Activated T-cell treated with anti-CD3 and anti-CD28 coated beads for 24 hours (primary cell): ENCODE measurements around the gene CYP26B1.
"Not testable (repeated sequence)": the region's sequence is repeated elsewhere in the genome, so short reads cannot be mapped to it uniquely, and the experiment has no call there.

Source experiments
- DNase-seq: peaks from one replicate; pipeline ENCODE4 v3.0.0-alpha.2; 2020; ENCODE audit warnings: low read depth

The CYP26B1 gene

DNA sequence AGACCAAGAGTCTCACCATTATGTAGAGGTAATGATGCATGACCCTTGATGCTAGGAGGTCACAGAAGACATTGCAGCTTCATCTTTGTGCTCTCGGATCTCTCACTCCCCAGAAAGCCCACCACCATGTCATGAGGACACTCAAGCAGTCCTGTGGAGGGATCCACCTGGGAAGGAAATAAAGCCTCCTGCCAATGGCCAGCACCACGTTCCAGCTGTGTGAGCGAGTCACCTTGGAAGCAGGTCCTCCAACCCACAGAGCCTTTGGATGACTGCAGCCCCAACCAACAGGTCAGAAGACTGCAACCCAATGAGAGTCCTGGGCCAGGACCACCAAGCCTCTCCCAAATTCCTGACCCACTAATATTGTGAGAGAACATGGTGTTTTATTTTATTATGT lies 38.4 kb downstream of the CYP26B1 start:
- DNase-seq: no peak

DNA sequence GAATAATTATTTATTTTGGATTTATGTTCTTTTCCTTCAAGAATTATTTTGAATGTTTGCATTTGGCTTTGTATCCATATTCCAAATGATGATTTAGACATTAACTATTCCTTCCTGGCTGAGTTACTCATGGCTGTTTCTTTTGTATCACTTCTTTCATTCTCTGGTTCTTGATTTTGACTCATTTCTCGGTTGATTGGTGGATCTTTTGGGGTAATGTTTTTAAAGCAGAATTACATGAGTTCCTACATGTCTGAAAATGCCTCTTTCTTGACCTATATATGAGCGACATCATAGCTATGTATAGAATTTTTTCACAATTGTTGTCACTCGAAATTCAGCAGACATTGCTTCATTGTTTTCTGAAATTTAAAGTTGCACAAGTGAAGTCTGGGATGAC lies 39.5 kb downstream of the CYP26B1 start:
- no peak for DNase-seq

DNA sequence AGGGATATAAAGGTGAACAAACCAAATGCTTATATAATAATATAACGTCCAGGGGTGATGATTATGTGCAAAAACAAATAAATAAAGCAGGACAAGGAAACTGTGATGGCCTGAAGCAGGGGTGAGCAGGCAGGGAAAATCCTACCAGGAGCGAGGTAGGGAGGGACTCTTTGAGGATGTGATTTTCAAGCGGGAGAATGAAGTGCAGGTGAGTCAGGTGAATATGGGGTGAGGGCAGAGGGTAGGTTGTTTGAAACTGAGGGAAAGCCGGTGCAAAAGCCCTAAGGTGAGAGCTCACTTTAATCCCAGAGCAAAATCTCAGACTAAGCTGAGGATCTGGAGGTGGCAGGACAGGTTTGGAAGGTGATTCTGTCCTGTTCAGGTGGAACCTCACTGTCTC lies 40.7 kb downstream of the CYP26B1 start:
- DNase-seq: no peak

DNA sequence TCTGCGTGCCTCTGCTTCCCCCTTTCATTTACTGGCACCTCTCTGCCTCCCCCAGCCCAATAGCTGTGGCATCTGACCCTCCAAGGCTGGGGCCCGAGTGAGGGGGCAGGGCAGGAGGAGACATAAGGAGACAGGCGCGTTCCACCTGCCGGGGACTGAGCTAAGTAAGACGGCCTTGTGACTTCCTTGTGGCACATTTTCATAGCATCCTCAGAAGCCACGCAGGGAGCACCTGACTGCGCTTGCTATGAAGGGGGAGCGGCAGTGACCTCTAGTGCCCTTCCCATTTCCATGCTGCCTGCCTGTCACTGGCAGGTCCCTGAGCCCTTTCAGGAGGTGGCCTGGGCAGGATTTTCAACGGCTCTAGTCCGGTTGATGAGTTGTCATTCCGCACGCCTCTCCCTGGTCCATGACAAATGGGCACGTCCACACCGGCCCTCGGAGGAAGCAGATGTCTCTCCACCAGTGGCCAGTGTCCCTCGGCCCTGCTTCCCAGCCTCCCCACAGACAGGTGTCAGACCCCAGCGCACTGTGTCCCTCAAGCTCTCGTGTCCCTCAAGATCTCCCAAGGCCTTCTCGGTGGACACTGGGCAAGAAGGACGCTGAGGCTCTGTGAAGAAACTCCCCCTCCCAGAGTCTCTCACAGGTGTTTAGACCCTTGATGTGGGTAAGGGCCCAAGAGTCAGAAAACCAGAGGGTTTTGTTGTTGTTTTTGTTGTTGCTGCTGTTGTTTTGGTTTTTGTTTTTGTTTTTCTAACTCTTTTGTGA lies 42.7 kb downstream of the CYP26B1 start:
- DNase-seq: no peak

DNA sequence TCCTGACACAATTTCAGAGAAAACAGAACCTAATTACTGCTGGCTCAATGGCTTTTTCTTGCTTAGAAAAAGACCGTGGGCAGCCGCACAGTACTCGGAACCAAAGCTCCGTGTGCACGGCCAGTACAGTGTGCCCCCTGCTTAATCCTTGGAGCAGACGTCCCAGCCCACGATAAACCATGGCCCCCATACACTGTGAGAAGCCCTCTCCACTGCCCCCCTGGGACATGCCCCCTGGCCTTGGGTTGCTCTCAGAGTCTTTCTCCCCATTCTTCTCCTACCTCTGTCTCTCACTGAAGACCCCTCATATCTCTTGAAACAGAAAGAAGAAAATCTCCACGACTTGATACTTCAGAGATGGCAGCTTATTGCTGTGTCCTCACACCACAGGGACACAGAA lies 44.0 kb downstream of the CYP26B1 start:
- no peak for DNase-seq

DNA sequence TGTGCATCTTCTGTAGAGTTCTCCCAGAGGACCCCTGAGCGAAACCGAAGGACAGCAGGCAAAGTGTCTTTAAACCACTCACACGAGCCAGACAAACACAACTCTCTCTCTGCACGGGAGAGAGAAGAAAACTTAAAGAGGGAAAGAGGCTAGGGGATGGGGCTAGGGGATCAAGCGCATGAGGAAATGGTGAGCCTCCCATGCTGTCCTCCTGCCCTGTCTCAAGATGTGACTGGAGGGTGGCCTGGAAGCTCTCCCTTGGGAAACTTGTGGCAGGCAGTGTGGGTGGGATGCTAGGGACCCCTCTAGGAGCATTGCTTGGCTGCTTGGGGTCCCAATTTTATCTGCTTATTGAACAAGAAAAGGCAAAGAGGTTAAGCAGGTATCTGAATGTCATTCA lies 44.5 kb downstream of the CYP26B1 start:
- DNase-seq: no peak

DNA sequence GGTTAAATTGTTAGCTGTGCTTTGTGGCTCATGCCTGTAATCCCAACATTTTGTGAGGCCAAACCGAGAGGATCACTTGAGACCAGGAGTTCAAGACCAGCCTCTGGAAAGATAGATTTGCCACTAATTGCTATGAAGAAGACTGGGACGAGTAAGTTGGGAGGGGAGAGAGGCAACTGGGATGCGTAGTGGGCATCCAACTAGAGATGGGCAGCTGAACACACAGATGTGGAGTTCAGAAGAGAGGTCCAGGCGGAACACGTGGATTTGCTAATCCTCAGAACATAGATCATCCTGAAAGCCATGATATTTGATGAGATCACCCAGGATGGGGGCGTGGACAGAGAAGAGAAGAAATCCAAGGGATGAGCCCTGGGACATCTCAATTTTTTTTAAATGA lies 48.7 kb downstream of the CYP26B1 start:
- no peak for DNase-seq

DNA sequence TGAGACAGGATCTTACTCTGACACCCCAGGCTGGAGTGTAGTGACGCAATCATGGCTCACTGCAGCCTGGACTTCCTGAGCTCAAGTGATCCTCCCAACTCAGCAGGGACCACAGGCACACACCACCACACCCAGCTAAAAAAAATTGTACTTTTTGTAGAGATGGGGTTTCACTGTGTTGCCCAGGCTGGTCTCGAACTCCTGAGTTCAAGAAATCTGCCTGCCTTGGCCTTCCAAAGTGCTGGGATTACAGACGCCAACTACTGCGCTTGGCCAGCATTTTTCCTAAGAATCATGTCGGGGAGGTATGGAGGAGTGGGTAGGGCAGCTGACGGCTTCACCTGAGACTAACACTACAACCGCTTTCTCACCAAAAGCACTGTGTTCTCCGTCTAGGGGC lies 50.4 kb downstream of the CYP26B1 start:
- no peak for DNase-seq

DNA sequence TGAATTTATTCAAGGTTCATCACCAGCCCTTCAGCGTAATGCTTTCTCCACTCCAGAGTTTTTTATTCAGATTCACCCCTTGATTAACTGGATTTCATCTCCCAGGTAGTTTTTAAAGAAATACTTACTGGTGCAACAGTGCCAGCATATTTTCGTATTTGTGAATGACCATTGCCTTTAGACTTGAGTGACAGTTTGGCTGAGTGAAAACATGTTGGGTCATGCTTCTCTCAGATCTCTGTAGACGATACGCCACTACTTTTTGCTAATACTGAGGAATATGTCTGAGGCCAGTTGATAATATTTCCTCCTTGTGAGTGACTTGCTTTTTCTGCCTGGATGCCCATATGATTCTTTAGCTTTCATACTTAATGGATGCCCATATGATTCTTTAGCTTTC lies 51.5 kb downstream of the CYP26B1 start:
- DNase-seq: no peak

DNA sequence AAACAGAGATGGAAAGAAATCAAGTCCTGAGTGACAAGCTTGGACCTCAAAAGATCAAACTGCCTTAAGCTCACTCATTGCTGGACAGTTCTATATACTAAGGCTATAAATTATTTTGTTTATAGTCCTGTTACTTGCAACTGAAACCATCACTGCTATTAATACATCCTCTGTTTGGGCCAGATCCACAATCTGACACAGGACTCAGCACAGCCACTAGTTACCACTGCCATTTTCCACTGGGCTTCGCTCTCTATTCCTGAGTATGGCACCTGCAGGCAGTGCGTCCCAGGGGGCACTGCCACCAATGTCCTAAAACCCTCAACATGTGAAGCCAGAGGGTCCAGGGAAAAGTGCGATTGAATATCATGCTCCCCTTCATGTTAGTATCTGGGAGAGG lies 52.3 kb downstream of the CYP26B1 start:
- DNase-seq: no peak

DNA sequence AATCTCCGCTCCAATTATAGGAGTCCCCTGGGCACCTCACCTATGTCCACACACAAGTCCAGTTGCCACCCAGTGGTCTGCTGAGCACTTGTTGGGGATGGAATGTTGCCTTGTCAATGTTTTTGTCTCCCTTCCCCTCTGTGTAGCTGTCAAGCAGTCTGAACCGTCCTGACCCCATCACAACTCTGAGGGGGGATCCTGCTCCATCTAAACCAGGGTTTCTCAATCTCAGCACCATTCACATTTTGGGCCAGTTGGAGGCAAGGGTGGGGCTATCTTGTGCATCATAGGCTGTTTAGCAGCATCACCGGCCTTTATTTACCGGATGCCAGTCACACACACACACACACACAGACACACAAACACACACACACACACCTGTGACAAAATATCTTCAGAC lies 53.0 kb downstream of the CYP26B1 start:
- no peak for DNase-seq

DNA sequence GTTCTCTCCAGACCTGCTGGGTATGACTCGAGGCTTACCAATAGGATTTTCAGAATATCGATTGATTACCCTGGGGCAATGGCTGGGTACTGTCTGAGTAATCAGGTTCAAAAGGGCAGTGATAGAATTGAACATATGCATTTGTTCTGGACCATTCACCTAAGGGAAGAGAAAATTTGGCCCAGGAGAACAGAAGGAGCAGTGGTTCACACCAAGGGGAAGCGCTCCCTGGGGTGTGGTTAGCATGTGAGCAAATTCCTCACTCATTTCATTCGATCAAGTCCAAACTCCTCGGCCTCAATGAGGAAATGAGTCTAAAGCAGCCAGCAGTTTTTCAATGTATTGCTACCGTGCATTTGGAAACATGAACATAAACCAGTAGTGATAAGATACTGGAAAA lies 55.6 kb downstream of the CYP26B1 start:
- no peak for DNase-seq

DNA sequence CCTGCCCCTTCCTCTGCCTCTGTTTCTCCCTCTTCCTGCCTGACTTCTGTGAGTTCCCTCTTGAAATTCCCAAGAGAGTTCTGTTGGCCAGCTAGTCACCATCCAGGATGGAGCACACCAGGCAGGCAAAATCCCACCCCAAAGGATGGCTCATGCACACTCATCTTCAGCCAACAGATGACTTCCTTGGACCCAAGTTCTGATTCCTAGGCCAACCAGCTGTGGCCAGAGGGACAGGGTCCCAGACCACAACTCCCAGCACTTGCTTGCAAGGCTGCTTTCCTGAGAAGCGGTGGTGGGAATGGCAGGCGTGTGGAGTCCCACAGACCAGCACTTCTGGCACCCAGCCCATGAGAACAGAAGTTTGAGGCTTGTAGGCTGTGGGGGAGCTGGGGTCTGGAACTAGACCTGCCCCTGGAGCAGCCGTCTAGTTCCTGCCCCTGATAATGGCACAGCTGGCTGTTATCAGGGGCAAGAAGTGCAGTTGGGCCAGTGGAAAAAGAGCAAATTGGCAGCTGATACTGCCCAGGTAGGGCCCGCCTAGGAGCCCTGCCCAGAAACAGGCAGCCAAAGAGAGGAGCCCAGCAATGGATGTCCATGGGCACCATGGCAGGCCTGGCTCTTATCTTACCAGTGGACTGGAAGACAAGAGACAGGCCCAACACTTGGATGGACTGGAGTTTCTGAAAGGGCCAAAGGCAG lies 56.7 kb downstream of the CYP26B1 start:
- DNase-seq: no peak

DNA sequence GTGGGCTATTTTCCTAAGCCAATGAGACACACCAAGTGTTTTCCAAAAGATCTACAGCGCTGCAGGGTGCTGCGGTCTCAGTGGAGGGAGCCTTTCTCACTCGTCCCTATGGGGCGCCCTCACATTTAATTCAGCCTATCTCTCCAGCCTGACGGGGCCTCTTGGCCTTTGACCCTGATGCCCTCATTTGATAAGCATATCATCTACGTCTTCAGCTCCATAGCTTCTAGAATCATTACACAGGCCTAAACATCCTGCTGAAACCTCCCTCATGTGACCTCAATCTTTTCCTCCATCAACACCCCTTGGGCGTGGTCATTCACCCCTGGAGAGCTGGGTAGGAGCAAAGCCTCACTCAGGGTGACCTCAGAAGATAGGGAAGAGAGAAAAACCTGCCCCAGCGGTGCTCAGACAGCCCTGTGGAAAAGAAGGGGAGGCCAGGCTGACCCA lies 57.4 kb downstream of the CYP26B1 start:
- DNase-seq: no peak

DNA sequence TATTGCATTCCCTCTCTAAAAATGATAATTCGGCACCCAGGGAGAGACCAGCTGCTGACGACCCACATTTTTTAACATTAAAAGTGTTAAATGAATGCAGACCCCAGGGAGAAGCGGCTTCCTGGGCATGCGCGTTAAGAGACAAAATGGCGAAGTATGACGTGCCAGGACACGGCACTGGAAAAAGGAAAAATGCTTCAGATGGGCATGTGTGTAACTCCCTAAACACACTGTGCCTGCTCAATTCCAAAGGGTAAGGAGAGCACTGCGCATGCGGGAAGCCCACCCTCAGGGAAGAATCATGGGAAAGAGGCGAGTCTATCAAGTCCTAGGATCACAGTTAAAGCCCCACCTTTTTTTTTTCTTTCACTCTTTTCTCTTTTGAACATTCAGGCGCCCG lies 58.1 kb downstream of the CYP26B1 start:
- no peak for DNase-seq

DNA sequence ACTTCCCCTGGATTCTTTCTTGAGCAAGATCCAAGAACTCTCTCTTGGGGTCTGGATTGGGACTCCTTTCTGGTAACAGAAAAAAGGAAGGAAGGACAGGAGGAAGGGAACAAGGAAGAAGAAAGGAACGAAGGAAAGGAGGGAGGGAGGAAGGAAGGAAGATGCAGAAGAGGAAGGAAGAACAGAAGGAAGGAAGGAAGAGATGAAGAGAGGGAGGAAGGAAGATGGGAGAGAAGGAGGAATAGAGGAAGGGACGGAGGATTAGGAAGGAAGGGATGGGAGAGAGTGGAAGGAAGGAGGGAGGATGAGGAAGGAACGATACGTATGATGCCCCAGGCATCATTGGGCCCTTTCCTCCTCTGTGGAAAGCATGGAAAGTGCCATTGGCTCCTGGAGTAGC lies 58.6 kb downstream of the CYP26B1 start:
- DNase-seq: no peak

DNA sequence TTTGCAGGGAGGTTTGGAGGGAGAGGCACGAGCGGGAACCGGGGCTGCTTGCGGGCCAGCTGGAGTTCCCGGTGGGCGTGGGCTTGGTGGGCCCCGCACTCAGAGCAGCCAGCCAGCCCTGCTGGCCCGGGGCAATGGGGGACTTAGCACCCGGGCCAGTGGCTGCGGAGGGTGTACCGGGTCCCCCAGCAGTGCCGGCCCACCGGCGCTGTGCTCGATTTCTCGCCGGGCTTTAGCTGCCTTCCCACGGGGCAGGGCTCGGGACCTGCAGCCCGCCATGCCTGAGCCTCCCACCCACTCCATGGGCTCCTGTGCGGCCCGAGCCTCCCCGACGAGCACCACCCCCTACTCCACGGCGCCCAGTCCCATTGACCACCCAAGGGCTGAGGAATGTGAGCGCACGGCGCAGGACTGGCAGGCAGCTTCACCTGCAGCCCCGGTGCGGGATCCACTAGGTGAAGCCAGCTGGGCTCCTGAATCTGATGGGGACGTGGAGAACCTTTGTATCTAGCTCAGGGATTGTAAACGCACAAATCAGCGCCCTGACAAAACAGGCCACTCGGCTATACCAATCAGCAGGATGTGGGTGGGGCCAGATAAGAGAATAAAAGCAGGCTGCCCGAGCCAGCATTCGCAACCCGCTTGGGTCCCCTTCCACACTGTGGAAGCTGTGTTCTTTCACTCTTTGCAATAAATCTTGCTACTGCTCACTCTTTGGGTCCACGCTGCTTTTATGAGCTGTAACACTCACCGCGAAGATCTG lies 60.6 kb downstream of the CYP26B1 start:
- not testable (repeated sequence) for DNase-seq

DNA sequence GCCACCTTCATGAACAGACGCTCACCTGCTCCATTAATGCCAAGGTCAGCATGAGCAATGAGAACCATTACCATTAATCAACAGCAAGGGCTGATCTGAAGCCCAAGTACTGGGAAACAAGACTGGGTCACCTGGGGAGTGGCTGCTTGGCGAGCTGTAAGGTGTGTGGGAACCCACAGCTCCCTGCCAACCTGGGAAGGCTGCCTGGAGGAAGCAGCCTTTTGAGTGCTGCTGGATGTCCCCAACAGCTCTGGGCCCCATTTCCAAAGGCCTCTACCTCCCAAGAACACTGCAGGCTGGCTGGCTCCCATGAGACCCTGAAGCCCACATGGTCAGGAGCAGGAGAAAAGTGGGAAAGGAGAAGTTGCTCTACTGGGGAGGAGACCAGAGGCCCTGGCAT lies 62.1 kb downstream of the CYP26B1 start:
- no peak for DNase-seq

DNA sequence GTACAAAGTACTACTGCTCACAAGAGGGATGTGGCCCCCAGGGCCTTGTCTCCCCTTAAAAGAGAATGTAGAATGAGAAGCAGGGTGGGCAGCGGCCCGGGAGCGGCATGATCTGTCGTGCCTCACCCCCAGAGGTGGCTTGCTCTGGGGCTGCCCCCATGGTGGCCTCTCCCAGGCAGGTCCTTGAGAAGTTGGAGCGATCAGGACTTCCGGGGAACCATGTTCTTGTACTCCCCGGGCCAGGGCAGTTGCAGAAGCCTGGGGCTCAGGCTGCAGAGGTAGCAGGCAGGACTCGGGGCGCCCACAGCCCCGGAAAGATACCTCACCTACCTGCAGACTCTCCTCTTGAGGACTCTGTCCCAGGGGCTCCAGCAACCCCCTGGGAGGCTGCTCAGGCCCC lies 62.6 kb downstream of the CYP26B1 start:
- no peak for DNase-seq

DNA sequence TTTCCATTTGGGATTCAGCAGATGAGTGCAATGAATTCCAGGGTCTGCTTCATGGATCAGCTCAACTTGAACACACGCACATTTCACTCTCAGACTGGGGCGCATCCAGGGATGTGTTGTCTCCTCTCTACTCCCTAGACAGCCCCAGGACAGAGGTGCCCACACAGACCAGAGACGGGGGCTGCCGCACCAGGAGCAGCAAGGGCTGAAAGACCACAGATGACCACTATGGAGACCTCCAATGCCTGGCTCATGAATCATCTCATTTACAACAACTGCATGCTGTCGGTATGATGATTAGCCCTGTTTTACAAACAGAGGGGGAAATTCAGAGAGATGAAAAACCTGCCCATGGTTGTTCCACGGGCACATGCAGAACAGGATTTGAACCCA lies 63.1 kb downstream of the CYP26B1 start:
- no peak for DNase-seq

DNA sequence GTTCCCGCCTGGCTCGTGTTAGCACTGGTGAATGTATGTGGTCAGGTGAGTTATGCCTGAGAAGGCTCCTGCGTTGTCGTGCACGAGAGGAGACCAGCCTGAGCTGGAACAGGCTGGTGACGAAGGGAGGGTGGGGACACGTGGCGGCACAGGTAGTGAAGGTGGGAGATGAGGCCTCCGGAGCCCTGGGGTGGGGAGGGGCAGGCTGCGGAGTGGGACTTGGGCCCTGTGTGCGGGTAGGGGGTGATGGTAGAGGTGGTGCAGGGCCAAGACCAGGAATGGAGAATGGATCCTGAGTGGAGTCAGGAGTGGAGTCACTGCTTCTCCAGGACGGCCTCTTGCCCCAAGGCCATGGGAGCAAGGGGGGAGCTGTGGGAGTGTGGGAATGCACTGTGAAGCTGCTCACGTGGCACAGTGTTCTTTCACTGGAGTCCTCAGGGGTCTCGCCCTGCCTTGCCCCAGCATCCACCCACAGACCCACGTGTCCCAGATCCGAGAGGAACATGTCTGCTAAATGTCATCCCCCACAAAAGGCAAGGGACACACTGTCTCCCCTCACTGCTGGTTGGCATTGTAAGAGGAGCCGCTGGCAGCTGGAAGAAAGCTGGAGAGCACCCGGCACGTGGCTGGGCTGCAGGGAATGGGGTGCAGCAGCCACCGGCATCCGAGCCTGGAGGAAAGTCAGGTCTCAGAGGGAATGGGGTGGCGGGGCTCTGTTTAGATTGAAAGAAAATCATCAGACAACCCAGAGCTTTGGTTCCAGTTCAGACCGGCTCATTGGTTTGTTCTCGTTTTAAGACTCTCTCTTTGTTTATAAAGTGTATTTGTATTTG lies 63.7 kb downstream of the CYP26B1 start:
- DNase-seq: no peak

DNA sequence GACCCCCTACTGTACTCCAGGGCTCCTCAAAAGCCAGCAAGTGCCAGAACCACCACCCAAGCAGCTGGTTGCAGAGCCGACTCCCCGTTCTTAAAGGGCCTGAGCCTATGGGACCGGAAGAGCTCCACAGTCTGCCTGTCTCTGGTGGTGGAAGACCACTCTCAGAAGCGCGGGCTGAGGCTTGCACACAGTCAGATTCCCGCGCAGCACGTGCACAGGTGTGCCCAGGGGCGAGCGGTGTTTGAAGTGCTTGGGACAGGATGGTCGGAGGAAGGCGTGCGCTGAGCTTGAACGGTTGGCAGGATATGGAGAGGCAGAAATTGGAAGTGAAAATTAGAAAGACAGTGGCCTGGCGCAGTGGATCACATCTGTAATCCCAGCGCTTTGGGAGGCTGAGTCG lies 64.8 kb downstream of the CYP26B1 start:
- no peak for DNase-seq
